H1 (cell line): ENCODE measurements around the gene KRT75. TPM values are rescaled to one million over a fixed set of nuclear protein-coding genes. Genes with fewer than 3 reads are reported as not detected.

Experiments
- CTCF ChIA-PET: fragments of 300-600 bp; sonication (Branson Sonifier 250); formaldehyde crosslinking; loops from one replicate; lab custom pipeline; 2021; ENCODE audit not compliant: partially characterized antibody; lab: Charles Lee
- POLR2A ChIA-PET: fragments of 300-600 bp; sonication (Branson Sonifier 250); formaldehyde crosslinking; loops from one replicate; lab custom pipeline; 2021; ENCODE audit warnings: inconsistent platforms; ENCODE audit not compliant: partially characterized antibody; lab: Charles Lee
- DNase-seq, 2 experiments: peaks; one replicate each; pipeline versions ENCODE4 v3.0.0 to v3.0.0-alpha.2; 2010 to 2022; ENCODE audit warnings: low spot score in 2 of 2, low read depth in 1 of 2, mixed read lengths in 1 of 2
- FAIRE-seq: peaks from 2 replicates; lab custom pipeline; 2011; peaks lifted over from hg19 to GRCh38; lab: Jason Lieb, UNC
- H2AFZ ChIP-seq: 2 replicates; pipeline ENCODE4 v1.8.1; 2012; ENCODE audit warnings: low read length, inconsistent platforms
- H2AK5ac ChIP-seq: 2 replicates; pipeline ENCODE4 v1.6.1; 2013; ENCODE audit warnings: low read depth, low read length
- H2BK120ac ChIP-seq: replicated peaks from 2 replicates; pipeline ENCODE3; 2013; ENCODE audit warnings: low read depth, low read length, inconsistent platforms
- H2BK12ac ChIP-seq: 2 replicates; pipeline ENCODE4 v1.6.1; 2013; ENCODE audit warnings: low read depth, low read length
- H2BK15ac ChIP-seq: 2 replicates; pipeline ENCODE4 v1.6.1; 2013; ENCODE audit warnings: low read length
- H2BK20ac ChIP-seq: 2 replicates; pipeline ENCODE4 v1.6.1; 2013; ENCODE audit warnings: low read length
- H2BK5ac ChIP-seq: 2 replicates; pipeline ENCODE4 v1.6.1; 2013; ENCODE audit warnings: low read depth, low read length
- H3K14ac ChIP-seq: 2 replicates; pipeline ENCODE4 v1.6.1; 2013; ENCODE audit warnings: inconsistent platforms; ENCODE audit not compliant: insufficient read length
- H3K18ac ChIP-seq: 2 replicates; pipeline ENCODE4 v1.6.1; 2013; ENCODE audit warnings: low read length; ENCODE audit errors: extremely low read depth
- H3K23ac ChIP-seq: 2 replicates; pipeline ENCODE4 v1.6.1; 2013; ENCODE audit warnings: inconsistent platforms; ENCODE audit not compliant: insufficient read length
- H3K23me2 ChIP-seq: 2 replicates; pipeline ENCODE4 v1.6.1; 2013; ENCODE audit warnings: low read depth, low read length
- H3K27ac ChIP-seq: 2 replicates; pipeline ENCODE4 v1.6.1; 2011; ENCODE audit warnings: low read depth, low read length, inconsistent platforms
- H3K27me3 ChIP-seq, 4 experiments: replicated peaks in 1 of 4; 1 replicate in 1 of 4; 2 replicates in 3 of 4; pipeline versions ENCODE4 v1.6.1 to v1.8.1; 2011 to 2013; ENCODE audit warnings: low read length in 3 of 4, mild to moderate bottlenecking in 3 of 4, inconsistent platforms in 2 of 4, mixed read lengths in 2 of 4, moderate library complexity in 1 of 4; ENCODE audit not compliant: control insufficient read depth in 3 of 4, insufficient read depth in 3 of 4; ENCODE audit errors: extremely low read depth in 1 of 4
- H3K36me3 ChIP-seq, 4 experiments: 2 replicates each; pipeline versions ENCODE4 v1.6.1 to v1.8.1; 2011 to 2013; ENCODE audit warnings: mild to moderate bottlenecking in 4 of 4, low read length in 3 of 4, moderate library complexity in 2 of 4, control low read depth in 1 of 4, inconsistent platforms in 1 of 4; ENCODE audit not compliant: insufficient read depth in 4 of 4, control insufficient read depth in 2 of 4
- H3K4ac ChIP-seq: replicated peaks from 2 replicates; pipeline ENCODE3; 2013; ENCODE audit warnings: low read length, low read depth, mixed read lengths, inconsistent platforms; ENCODE audit not compliant: insufficient read length
- H3K4me1 ChIP-seq, 4 experiments: replicated peaks in 1 of 4; 1 replicate in 1 of 4; 2 replicates in 3 of 4; pipeline versions ENCODE4 v1.6.1 to v1.8.1; 2011 to 2013; ENCODE audit warnings: low read length in 3 of 4, inconsistent platforms in 2 of 4, mixed read lengths in 1 of 4; ENCODE audit not compliant: insufficient read depth in 4 of 4, control insufficient read depth in 3 of 4
- H3K4me2 ChIP-seq, 2 experiments: 2 replicates each; pipeline versions ENCODE4 v1.6.1 to v1.8.1; 2011 to 2013; ENCODE audit warnings: low read depth in 2 of 2, low read length in 2 of 2, control low read depth in 1 of 2, inconsistent platforms in 1 of 2, mild to moderate bottlenecking in 1 of 2; ENCODE audit not compliant: insufficient read depth in 1 of 2
- H3K4me3 ChIP-seq, 4 experiments: fragments of 200-600, 300-600 bp in 1 of 4; sonication (generic), shearing (Covaris generic), sonication (Bioruptor Twin) in 1 of 4; 2 replicates each; pipeline versions ENCODE4 v1.5.1 to v1.8.1; 2011 to 2016; ENCODE audit warnings: low read length in 4 of 4, low read depth in 3 of 4, control low read depth in 2 of 4, inconsistent platforms in 2 of 4, mild to moderate bottlenecking in 2 of 4, mixed read lengths in 1 of 4, moderate library complexity in 1 of 4; ENCODE audit not compliant: insufficient read depth in 2 of 4; ENCODE audit errors: extremely low read depth in 1 of 4
- H3K56ac ChIP-seq: replicated peaks from 2 replicates; pipeline ENCODE3; 2013; ENCODE audit warnings: low read depth, mild to moderate bottlenecking, mixed read lengths, low read length, inconsistent platforms; ENCODE audit not compliant: insufficient read length
- H3K79me1 ChIP-seq: 2 replicates; pipeline ENCODE4 v1.6.1; 2013; ENCODE audit warnings: low read depth, low read length, control low read depth
- H3K79me2 ChIP-seq, 2 experiments: 2 replicates each; pipeline versions ENCODE4 v1.6.1 to v1.8.1; 2012 to 2013; ENCODE audit warnings: low read length in 2 of 2, mild to moderate bottlenecking in 2 of 2, inconsistent platforms in 1 of 2; ENCODE audit not compliant: insufficient read depth in 2 of 2, control insufficient read depth in 1 of 2
- H3K9ac ChIP-seq, 4 experiments: replicated peaks in 1 of 4; 1 replicate in 1 of 4; 2 replicates in 3 of 4; pipeline versions ENCODE4 v1.6.1 to v1.8.1; 2011 to 2013; ENCODE audit warnings: low read depth in 3 of 4, low read length in 3 of 4, control low read depth in 2 of 4, mild to moderate bottlenecking in 2 of 4, moderate library complexity in 2 of 4, inconsistent platforms in 1 of 4; ENCODE audit errors: extremely low read depth in 1 of 4
- H3K9me3 ChIP-seq, 2 experiments: 2 replicates each; pipeline versions ENCODE4 v1.6.1 to v1.8.1; 2012 to 2013; ENCODE audit warnings: mild to moderate bottlenecking in 2 of 2, moderate library complexity in 2 of 2, control low read depth in 1 of 2, inconsistent platforms in 1 of 2, low read depth in 1 of 2, low read length in 1 of 2, mixed read lengths in 1 of 2; ENCODE audit not compliant: insufficient read depth in 2 of 2
- H4K20me1 ChIP-seq, 2 experiments: replicated peaks in 1 of 2; 2 replicates each; pipeline versions ENCODE3 to v1.8.1; 2011 to 2013; ENCODE audit warnings: inconsistent platforms in 2 of 2, low read length in 2 of 2, mild to moderate bottlenecking in 1 of 2; ENCODE audit not compliant: insufficient read depth in 2 of 2, control insufficient read depth in 1 of 2
- H4K5ac ChIP-seq: 2 replicates; pipeline ENCODE4 v1.6.1; 2013; ENCODE audit warnings: low read length, low read depth, mixed read lengths, inconsistent platforms; ENCODE audit not compliant: insufficient read length
- H4K8ac ChIP-seq: 2 replicates; pipeline ENCODE4 v1.8.0; 2013; ENCODE audit warnings: mild to moderate bottlenecking, moderate library complexity, low read length, inconsistent platforms; ENCODE audit not compliant: insufficient read depth; ENCODE audit errors: extremely low read depth
- H4K91ac ChIP-seq: replicated peaks from 2 replicates; pipeline ENCODE3; 2013; ENCODE audit warnings: low read length, mixed read lengths, inconsistent platforms; ENCODE audit not compliant: insufficient read length
- E2F6 ChIP-seq: IDR thresholded peaks from 2 replicates; pipeline ENCODE4 v1.6.1; 2012; ENCODE audit warnings: inconsistent platforms
- HDAC6 ChIP-seq: IDR thresholded peaks from one replicate; pipeline ENCODE4 v1.7.1; 2012; ENCODE audit warnings: low read depth, mild to moderate bottlenecking, inconsistent platforms, low read length, moderate library complexity
- WGBS, 2 experiments: shearing (Covaris generic) in 1 of 2; methylation state at CpG; one replicate each; pipeline versions ENCODE4 v1.1.6 to v1.1.7; 2013 to 2015; ENCODE audit warnings: low lambda C conversion rate in 2 of 2, mixed read lengths in 2 of 2, inconsistent platforms in 1 of 2, low coverage in 1 of 2, missing lambda C conversion rate in 1 of 2; ENCODE audit not compliant: insufficient replicate concordance in 2 of 2, insufficient coverage in 1 of 2, insufficient read length in 1 of 2; ENCODE audit errors: extremely low coverage in 1 of 2, missing lambda C conversion rate in 1 of 2; 5-methylcytosine and 5-hydroxymethylcytosine counted together
- polyA plus RNA-seq, 7 experiments: library from polyadenylated mRNA; depleted of rRNA in 3 of 7; stranded (reverse) in 5 of 7; unstranded in 2 of 7; fragments of >200 nt in 5 of 7; fragments of 200-250 nt in 2 of 7; gene quantifications; 1 replicate in 5 of 7; 2 replicates in 1 of 7; 4 replicates in 1 of 7; pipeline versions ENCODE4 v1.2.1 to v1.2.3, GENCODE V29; 2011 to 2013; ENCODE audit warnings: missing spikeins in 2 of 7, mixed read lengths in 2 of 7
- total RNA-seq: library from RNA; stranded (reverse); fragmentation: NEBNext Ultra II Directional; extraction: Animal tissue kit (Norgen Biotek cat#: 25700); gene quantifications from 2 replicates; pipeline ENCODE4 v1.2.1, GENCODE V29; 2021

Gene KRT75
- total and polyA plus RNA-seq, 2 of the 8 experiments (the other 6 are each of a cell fraction or from before 2014, with no cell fraction given), result not detected

DNA sequence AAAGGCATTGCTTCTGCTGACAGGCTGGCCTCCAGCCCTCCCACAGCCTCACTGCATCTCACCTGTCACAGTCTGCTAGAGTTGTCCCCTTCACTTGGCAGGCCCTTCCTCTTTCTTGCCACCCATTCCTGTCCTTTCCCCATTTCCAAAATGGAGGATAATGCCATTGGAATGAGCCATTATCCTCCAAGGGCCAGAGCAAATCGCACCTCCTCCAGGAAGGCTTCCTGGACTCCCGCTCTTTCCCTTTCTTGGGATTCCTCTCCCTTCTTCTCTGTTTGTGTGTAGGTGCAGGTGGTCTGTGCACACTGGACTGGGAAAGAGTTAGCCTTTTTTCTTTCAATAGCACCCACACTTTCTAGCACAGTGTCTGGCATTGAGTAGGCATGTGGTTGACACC, 31.8 kb downstream of the KRT75 start:
- Histone ChIP-seq H3K79me1 (no peaks in the 10 kb centered on the region), H4K8ac (no peak overlapping the region), H3K36me3 (no peaks in the 10 kb centered on the region), H2AK5ac (no peak overlapping the region), H3K4me1 (peaks cover 0 to 5% (median under 1%) of the 10 kb centered on the region in 4 experiments; a peak in 1 of 7 replicates), H3K27ac (no peak overlapping the region), H3K23me2 (peaks cover 3% of the 10 kb centered on the region; the same call in 1 of the 2 replicates), H3K79me2 (no peaks in the 10 kb centered on the region), H3K27me3 (no peaks in the 10 kb centered on the region; a peak in 1 of 7 replicates), H3K4me2 (no peak overlapping the region), H3K23ac (no peak overlapping the region), H3K9ac (no peak overlapping the region), H2BK12ac (no peak overlapping the region), H2BK120ac (no peak overlapping the region), H2BK5ac (no peak overlapping the region), H3K56ac (no peak overlapping the region), H2AFZ (no peak overlapping the region), H3K18ac (no peak overlapping the region), H4K91ac (no peak overlapping the region), H2BK15ac (no peak overlapping the region), H3K4ac (no peak overlapping the region), H2BK20ac (no peak overlapping the region), H4K5ac (no peak overlapping the region), H4K20me1 (no peaks in the 10 kb centered on the region), H3K14ac (no peak overlapping the region), H3K9me3 (no peaks in the 10 kb centered on the region), H3K4me3 (no peak overlapping the region)
- TF ChIP-seq HDAC6, result no peak
- peak; percentile 33; the same call in 1 of the 2 replicates for TF ChIP-seq E2F6
- FAIRE-seq (no peak), DNase-seq (no peak)
- WGBS, 2 experiments, result 100% methylated on average over 2 of the region's 2 CpGs; no CpG with 5 or more reads in 1 of the 2 experiments
- CTCF ChIA-PET, result interaction anchor here (0.7 to 2.6 kb wide), 16 partner anchors 11 to 651 kb away, joined by 3 to 12 read pairs (median 4); no protein-coding TSS in a partner anchor
- POLR2A ChIA-PET, result no interaction called here
